Spleen (tissue), 7 donors: Measurements from ENCODE around the gene KCNJ6.

Source experiments
- POLR2A ChIP-seq, 3 donors: fragments of 450-650 bp; IDR thresholded peaks; one replicate each; pipeline ENCODE4 v1.5.1; 2017; ENCODE audit warnings: antibody characterized with exemption in 3 of 3, mild to moderate bottlenecking in 1 of 3
- POLR2AphosphoS5 ChIP-seq, 3 donors: sonication (generic); formaldehyde crosslinking; IDR thresholded peaks; one replicate each; pipeline ENCODE4 v1.5.1; 2017; ENCODE audit warnings: antibody characterized with exemption in 3 of 3
- TF ChIP-seq, protein P1 (sequence below), 11 experiments: fragments of 200-600 bp in 7 of 11; fragments of 450-650 bp in 4 of 11; sonication (generic) in 4 of 11; IDR thresholded peaks in 8 of 11; conservative IDR thresholded peaks in 3 of 11; 1 replicate in 7 of 11; 2 replicates in 4 of 11; pipeline versions ENCODE4 v1.4.0 to v1.8.0; 2016 to 2021; ENCODE audit warnings: antibody characterized with exemption in 11 of 11, inconsistent platforms in 4 of 11, mild to moderate bottlenecking in 1 of 11
- donor health status: DM: no; HTN: no; CAD: no; lungs with moderate emphysema.
- donor health status: DM: no; HTN: no; CAD: no.
- donor health status: DM: no; HTN: no; CAD: no.

DNA sequence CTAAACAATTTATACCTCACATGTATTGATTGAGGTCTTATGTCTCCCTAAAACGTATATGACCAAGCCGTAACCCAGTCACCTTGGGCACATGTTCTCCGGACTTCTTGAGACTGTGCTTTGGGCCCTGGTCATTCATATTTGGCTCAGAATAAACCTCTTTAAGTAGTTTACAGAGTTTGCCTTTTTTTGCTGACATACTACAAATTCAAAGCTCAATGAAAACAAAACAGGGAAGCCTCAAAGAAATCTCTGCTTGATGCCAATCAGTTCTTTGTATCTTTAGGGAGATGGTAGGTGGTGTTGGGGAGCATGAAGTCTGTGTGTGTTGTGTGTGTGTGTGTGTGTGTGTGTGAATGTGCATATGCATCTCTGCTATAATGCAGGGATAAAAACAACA lies 247.0 kb downstream of the KCNJ6 start:
- TF ChIP-seq, protein P1, sequence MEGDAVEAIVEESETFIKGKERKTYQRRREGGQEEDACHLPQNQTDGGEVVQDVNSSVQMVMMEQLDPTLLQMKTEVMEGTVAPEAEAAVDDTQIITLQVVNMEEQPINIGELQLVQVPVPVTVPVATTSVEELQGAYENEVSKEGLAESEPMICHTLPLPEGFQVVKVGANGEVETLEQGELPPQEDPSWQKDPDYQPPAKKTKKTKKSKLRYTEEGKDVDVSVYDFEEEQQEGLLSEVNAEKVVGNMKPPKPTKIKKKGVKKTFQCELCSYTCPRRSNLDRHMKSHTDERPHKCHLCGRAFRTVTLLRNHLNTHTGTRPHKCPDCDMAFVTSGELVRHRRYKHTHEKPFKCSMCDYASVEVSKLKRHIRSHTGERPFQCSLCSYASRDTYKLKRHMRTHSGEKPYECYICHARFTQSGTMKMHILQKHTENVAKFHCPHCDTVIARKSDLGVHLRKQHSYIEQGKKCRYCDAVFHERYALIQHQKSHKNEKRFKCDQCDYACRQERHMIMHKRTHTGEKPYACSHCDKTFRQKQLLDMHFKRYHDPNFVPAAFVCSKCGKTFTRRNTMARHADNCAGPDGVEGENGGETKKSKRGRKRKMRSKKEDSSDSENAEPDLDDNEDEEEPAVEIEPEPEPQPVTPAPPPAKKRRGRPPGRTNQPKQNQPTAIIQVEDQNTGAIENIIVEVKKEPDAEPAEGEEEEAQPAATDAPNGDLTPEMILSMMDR (IDR thresholded peaks at IDR 0.05 in 8 of 11, conservative IDR thresholded peaks at IDR 0.05 in 3 of 11), result no peak
- TF ChIP-seq POLR2AphosphoS5 (IDR thresholded peaks at IDR 0.05) (no peak), POLR2A (IDR thresholded peaks at IDR 0.05) (no peak)
